Astrocyte of the spinal cord (primary cell): ENCODE measurements around the gene TIAM1.

Experiments
- DNase-seq: peaks from one replicate; pipeline ENCODE4 v3.0.0; 2011; ENCODE audit warnings: low read depth, low spot score
- H3K4me3 ChIP-seq: 2 replicates; pipeline ENCODE4 v1.5.1; 2011; ENCODE audit warnings: low read depth, mild to moderate bottlenecking, low read length, moderate library complexity
- CTCF ChIP-seq: IDR thresholded peaks from 2 replicates; pipeline ENCODE4 v1.5.1; 2012; ENCODE audit warnings: low read depth, mild to moderate bottlenecking, low read length, inconsistent platforms
- in situ Hi-C: cut with HindIII; loops from 2 replicates; pipeline ENCODE4 v1.10.0; 2017; ENCODE audit warnings: low sequenced_read_pairs

TIAM1 gene

GRCh38 chr21:31358158-31358557, 14.1 kb upstream of the TIAM1 start:
- H3K4me3 ChIP-seq, result no peak overlapping the region
- no peak for DNase-seq
- in situ Hi-C loops, result no loop called here
- TF ChIP-seq CTCF, result no peak

- no peak for DNase-seq
- TF ChIP-seq CTCF, result no peak
- no peak overlapping the region for H3K4me3 ChIP-seq
- in situ Hi-C loops, result no loop called here
Measured at GRCh38 chr21:31356440-31356839, 12.4 kb upstream of the TIAM1 start.

- in situ Hi-C loops, result no loop called here
Measured at GRCh38 chr21:31354604-31355443, 10.8 kb upstream of the TIAM1 start.

GRCh38 chr21:31354122-31354521, 10.1 kb upstream of the TIAM1 start:
- in situ Hi-C loops, result no loop called here
- DNase-seq, result no peak
- TF ChIP-seq CTCF, result no peak
- H3K4me3 ChIP-seq, result no peak overlapping the region

More at GRCh38 chr21:31354604-31355443, 10.8 kb upstream of the TIAM1 start:
- TF ChIP-seq CTCF, result no peak
- no peak overlapping the region for H3K4me3 ChIP-seq
- DNase-seq, result peak; percentile 95

GRCh38 chr21:31352836-31353235, 8.8 kb upstream of the TIAM1 start:
- no peak for DNase-seq
- no peak overlapping the region for H3K4me3 ChIP-seq
- in situ Hi-C loops, result no loop called here
- no peak for TF ChIP-seq CTCF

GRCh38 chr21:31351960-31352359, 7.9 kb upstream of the TIAM1 start:
- no peak overlapping the region for H3K4me3 ChIP-seq
- in situ Hi-C loops, result no loop called here
- no peak for TF ChIP-seq CTCF
- DNase-seq, result no peak

GRCh38 chr21:31351438-31351837, 7.4 kb upstream of the TIAM1 start:
- H3K4me3 ChIP-seq, result no peak overlapping the region
- peak; percentile 58 for DNase-seq
- TF ChIP-seq CTCF, result no peak
- in situ Hi-C loops, result no loop called here
